ENCODE data around the gene CPNE8. TPM values are rescaled to one million over a fixed set of nuclear protein-coding genes. Genes with fewer than 3 reads are reported as not detected.
"Not testable (repeated sequence)": the region's sequence is repeated elsewhere in the genome, so short reads cannot be mapped to it uniquely, and the experiment has no call there.

Gene CPNE8
- polyA plus RNA-seq, 4 donors = 10.2 to 20.8 (median 11.9) TPM

DNA sequence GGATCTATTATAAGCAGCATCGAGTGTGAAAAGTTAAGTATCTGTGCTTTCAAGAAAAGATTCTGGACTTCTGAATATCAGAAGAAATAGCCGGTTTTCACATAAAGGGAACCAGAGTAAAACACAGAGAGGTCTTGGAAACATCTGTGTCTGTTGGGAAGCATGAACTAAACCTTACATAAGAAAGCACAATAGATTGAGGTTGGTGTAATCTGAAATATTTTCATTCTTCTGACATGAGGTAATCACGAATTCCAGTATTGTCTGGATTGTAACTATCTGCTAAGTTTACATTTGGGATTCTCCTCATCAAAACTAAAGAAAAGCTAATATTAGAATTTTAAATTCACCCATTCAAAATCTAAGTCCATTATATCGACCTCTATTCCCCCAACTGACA is 161.3 kb downstream of the CPNE8 start:
- no peak for DNase-seq (ENCODE audit: low read depth in 4 of 4, low spot score in 2 of 4)

DNA sequence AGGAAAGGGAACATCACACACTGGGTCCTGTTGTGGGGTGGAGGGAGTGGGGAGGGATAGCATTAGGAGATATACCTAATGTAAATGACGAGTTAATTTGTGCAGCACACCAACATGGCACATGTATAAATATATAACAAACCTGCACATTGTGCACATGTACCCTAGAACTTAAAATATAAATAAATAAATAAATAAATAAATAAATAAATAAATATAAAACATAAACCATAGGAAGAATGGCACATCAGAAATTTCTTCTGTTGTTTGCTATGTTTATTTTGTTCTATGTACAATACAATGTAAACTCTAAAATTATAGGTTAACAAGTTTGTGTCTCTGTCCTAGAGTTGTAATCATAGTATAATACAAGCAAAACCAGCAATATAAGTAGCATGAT is 162.9 kb downstream of the CPNE8 start:
- DNase-seq (ENCODE audit: low read depth in 4 of 4, low spot score in 2 of 4) = not testable (repeated sequence)

DNA sequence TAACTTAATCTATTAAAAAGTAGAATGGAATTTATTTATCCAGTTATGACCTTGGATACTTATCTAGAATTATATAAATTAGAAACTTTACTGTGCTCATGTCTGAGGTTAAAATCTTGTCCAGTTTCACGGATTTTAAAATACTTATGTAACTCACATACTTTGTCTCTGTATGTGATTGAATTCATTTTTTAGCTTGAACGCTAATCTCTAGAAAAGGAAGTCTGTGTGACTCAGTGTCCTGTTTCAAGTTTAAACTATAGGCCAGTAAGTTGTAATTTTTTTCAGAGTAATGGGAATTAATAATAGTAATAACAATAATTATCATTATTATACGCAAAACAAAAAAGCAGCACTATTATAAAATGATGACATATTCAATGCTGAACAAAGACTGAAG is 168.6 kb downstream of the CPNE8 start:
- no peak for DNase-seq (ENCODE audit: low read depth in 4 of 4, low spot score in 2 of 4)

DNA sequence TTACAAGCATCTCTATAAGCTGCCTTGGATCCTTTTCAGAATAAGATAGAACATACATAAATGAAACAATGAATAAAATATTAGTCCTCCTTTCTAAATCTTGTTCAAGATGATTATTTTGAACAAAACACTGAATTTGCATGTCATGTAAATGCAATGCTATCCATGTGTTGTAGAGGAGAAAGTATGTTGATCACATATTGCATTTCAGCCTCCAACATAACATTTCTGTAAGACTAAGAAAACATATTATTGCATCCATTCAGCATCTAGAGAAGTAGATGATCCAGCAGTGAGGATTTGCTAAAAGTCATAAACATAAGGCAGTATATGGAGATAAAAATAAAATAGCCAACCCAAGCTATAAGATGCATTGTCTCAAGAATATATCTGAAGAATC is 172.6 kb downstream of the CPNE8 start:
- no peak for DNase-seq (ENCODE audit: low read depth in 4 of 4, low spot score in 2 of 4)

GRCh38 chr12:38728894-38729293 is 176.5 kb downstream of the CPNE8 start:
- no peak for DNase-seq (ENCODE audit: low read depth in 4 of 4, low spot score in 2 of 4)

DNA sequence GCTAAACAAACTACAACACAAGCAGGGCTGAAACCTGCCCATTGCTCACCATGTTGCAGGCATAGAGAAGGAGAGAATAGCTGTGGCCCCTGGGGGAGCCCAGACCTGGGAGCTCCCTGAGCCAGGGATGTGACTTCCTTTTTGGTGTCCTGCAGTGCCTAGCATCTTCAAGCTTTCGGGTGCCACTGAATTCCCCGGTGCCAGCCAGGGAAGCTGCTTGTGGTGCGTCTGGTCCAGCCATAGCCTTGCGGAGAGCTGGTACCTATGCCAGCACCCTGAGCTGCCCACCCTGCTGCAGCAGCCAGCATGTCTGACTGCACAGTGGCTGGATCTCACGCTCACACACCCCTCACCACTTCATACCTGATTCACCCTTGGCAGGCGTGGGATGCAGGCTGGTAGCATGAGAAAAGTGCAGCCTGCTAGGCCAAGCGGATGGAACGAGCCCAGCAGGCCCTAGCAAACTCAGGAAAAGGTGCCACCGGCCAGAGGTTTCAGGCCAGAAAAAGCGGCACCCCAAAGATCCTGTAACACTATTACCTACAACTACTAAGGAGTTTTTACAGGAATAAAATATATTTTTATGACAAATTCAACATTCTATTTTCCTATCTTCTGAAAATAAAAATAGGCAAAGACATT is 183.7 kb downstream of the CPNE8 start:
- DNase-seq (ENCODE audit: low read depth in 4 of 4, low spot score in 2 of 4) = no peak

- DNase-seq (ENCODE audit: low read depth in 4 of 4, low spot score in 2 of 4) = no peak
Measured at GRCh38 chr12:38720661-38721060, 184.7 kb downstream of the CPNE8 start.

DNA sequence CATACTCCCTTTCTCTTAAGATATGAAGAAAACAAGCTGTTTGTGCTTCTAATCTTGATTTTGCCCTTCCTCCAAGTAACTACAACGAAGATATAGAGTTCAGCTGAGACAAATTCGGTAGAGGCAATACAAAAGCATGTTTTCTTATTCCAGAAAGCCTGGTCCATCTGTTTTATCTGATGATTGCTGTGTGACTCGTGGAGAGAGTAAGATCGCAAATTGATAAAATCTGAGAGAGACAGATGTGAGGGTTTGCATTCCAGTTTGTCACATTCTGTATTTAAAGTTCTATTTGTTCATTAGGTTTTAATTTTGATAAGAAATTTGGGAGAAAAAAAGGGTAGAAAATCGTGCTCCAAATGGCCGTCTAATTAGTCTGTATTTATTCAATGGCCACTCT is 192.1 kb downstream of the CPNE8 start:
- DNase-seq (ENCODE audit: low read depth in 4 of 4, low spot score in 2 of 4) = no peak

- no peak for DNase-seq (ENCODE audit: low read depth in 4 of 4, low spot score in 2 of 4)
Measured at GRCh38 chr12:38711054-38711453, 194.3 kb downstream of the CPNE8 start.

GRCh38 chr12:38708466-38708865 is 196.9 kb downstream of the CPNE8 start:
- DNase-seq (ENCODE audit: low read depth in 4 of 4, low spot score in 2 of 4) = no peak

GRCh38 chr12:38707648-38708047 is 197.7 kb downstream of the CPNE8 start:
- no peak for DNase-seq (ENCODE audit: low read depth in 4 of 4, low spot score in 2 of 4)

- no peak for DNase-seq (ENCODE audit: low read depth in 4 of 4, low spot score in 2 of 4)
Measured at GRCh38 chr12:38697289-38697688, 208.1 kb downstream of the CPNE8 start.

GRCh38 chr12:38695057-38695456 is 210.3 kb downstream of the CPNE8 start:
- no peak for DNase-seq (ENCODE audit: low read depth in 4 of 4, low spot score in 2 of 4)

DNA sequence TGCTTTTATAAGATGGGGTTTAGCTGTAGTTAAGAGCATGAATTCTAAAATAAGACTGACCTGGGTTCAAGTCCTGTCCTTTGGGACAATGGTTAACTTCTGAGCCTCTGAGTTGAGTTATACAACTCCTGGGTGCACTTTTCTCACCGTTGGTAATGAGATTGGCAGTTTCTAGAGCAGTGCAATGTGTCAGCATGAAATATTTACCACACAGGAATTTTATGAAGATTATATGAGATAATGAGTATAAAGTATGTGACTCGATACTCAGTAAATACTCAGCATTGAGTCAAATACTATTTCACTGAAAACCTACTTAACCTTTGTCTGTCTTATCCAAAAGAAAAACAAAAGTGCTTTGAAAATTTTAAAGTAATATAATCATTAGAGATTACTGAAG is 214.2 kb downstream of the CPNE8 start:
- no peak for DNase-seq (ENCODE audit: low read depth in 4 of 4, low spot score in 2 of 4)

GRCh38 chr12:38690646-38691045 is 214.7 kb downstream of the CPNE8 start:
- DNase-seq (ENCODE audit: low read depth in 4 of 4, low spot score in 2 of 4) = no peak

- DNase-seq (ENCODE audit: low read depth in 4 of 4, low spot score in 2 of 4) = no peak
Measured at GRCh38 chr12:38689704-38690103, 215.7 kb downstream of the CPNE8 start.

GRCh38 chr12:38689195-38689594 is 216.2 kb downstream of the CPNE8 start:
- no peak for DNase-seq (ENCODE audit: low read depth in 4 of 4, low spot score in 2 of 4)

DNA sequence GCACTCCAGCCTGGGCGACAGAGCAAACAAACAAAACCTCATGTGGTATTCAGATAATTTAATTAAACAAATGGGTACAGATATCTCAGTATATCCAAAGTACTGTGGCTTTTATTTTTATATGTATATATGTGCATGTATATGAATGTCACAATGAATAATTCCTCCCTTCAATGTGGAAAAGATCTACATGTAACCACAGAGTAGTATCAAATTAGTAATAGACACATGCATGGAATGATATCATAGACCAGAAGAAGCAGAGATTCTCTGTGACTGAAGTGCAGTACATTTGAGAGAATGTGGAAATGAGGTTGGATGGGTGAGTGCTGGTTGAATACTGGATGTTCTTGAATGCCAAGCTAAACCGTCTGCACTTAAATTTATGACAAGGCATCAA is 222.9 kb downstream of the CPNE8 start:
- no peak for DNase-seq (ENCODE audit: low read depth in 4 of 4, low spot score in 2 of 4)

- DNase-seq (ENCODE audit: low read depth in 4 of 4, low spot score in 2 of 4) = no peak
Measured at GRCh38 chr12:38669530-38669929, 235.9 kb downstream of the CPNE8 start.

DNA sequence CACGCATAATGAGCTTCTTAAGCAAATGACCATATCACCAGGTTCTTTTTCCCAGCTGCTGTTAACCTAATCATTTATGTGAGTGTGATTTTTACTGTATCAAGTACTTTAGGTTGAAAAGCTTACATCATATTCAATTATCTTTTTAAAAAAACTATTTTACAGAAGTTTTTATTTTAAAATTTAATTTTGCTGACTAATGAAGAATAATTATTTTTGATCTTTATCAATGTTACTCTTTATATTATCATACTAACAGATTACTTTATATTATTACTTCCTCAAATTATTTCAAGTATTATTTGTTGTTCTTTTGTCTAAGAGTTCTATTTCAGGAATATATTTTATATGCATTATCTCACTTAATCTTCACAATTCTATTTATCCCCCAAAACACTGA is 236.3 kb downstream of the CPNE8 start:
- no peak for DNase-seq (ENCODE audit: low read depth in 4 of 4, low spot score in 2 of 4)

DNA sequence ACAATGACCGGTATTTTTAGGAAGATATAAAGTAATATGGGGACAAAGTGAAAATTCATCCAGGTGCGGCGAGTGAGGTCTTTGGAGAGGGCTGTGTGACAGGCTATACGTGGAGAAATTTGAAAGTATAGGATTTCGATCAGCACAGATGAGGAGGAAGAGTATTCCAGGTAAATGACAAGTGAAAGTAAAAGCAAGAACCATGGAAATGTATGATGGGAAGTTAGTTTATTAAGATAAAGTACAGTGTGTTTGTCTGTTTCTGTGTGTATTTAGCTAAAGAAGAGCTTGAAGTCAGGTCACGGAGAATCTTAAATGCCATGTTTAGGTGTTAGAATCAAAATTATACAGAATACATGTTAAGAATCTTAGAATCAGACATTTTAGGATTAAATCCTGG is 239.0 kb downstream of the CPNE8 start:
- DNase-seq (ENCODE audit: low read depth in 4 of 4, low spot score in 2 of 4) = no peak

DNA sequence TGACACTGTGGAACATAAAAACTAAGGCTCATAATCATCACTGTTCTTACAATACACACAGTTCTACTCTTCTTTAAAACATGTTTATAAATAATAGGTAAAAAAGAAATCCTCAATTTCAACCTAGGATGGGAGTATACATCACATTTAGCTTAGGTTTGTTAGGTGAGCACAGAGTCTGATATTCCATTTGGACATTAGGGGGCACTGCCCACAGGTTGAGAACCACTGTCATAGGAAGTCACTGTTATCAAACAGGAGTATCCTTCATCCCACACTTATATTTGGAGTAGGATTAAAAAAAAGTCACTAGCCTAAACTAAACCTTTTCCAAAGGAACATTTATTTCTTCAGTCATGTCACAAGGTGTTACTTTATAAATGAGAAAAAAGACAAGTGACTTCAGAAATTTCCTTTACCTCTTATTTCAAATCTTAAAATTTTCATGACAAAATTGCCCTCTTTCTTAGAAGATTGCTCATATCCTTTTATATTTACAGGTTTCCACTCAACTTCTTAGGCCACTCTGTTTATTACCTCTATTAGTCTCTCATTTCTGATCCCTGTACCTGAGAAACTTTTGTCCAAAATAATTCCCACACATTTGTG is 240.6 kb downstream of the CPNE8 start:
- no peak for DNase-seq (ENCODE audit: low read depth in 4 of 4, low spot score in 2 of 4)

DNA sequence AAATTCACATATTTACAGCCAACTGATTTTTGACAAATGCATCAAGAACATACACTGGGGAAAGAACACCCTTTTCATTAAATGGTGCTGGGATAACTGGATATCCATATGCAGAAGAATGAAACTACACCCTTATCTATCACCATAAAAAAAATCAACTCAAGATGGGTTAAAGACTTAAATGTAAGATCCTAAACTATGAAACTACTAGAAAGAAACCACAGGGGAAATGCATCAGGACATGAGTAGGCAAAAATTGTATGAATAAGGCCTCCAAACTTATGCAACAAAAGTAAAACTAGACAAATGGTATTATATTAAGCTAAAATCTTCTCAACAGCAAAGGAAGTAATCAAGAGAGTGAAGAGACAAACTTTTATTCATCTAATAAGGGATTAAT is 242.6 kb downstream of the CPNE8 start:
- no peak for DNase-seq (ENCODE audit: low read depth in 4 of 4, low spot score in 2 of 4)
